ENCODE data around the gene TMEM11.
"Not testable (repeated sequence)": the region's sequence is repeated elsewhere in the genome, so short reads cannot be mapped to it uniquely, and the experiment has no call there.

TMEM11 gene

DNA sequence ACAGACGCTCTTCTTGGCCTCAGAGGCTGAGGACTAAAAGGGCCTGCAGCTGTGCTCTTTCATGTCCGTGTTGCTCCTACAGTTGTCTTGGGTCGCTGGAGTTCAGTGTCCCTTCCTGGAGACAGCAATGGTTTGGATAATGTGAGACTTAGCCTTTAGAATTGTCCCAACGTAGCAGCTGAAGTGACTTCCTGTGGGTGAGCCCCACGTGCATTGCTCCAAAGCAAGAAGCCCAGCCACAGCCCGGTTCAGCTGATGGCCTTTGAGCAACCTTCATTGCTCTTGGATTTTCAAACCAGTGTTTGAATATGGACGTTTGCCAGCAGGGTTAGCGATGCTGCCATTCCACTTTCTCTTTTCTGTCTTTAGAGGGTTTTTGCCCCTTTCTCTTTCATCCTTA is 19.7 kb downstream of the TMEM11 start:
- TF ChIP-seq, protein P1, sequence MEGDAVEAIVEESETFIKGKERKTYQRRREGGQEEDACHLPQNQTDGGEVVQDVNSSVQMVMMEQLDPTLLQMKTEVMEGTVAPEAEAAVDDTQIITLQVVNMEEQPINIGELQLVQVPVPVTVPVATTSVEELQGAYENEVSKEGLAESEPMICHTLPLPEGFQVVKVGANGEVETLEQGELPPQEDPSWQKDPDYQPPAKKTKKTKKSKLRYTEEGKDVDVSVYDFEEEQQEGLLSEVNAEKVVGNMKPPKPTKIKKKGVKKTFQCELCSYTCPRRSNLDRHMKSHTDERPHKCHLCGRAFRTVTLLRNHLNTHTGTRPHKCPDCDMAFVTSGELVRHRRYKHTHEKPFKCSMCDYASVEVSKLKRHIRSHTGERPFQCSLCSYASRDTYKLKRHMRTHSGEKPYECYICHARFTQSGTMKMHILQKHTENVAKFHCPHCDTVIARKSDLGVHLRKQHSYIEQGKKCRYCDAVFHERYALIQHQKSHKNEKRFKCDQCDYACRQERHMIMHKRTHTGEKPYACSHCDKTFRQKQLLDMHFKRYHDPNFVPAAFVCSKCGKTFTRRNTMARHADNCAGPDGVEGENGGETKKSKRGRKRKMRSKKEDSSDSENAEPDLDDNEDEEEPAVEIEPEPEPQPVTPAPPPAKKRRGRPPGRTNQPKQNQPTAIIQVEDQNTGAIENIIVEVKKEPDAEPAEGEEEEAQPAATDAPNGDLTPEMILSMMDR (IDR thresholded peaks at IDR 0.05; ENCODE audit: low read depth, low read length, missing control alignments) = no peak
- DNase-seq (ENCODE audit: extremely low read depth, low read depth) = no peak
- no peak overlapping the region for H3K4me3 ChIP-seq (replicated peaks; ENCODE audit: low read depth, low read length)

DNA sequence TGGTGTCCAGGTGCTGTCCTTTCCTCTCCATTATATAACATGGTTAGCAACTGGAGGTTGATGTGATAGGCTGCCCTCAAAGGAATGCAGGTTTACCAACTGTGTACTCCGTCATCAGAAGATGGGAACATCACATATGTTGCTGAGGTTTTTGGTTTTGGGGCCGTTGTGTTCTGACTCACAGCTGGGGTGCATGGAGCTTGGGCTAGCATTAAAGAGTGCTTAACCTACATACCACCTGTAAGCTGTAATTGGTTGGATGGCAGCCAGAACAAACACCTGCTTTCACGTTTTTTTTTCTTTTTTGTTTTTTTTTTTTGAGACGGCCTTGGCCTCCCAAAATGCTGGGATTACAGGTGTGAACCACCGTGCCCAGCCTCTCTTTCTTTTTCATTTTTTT is 20.9 kb downstream of the TMEM11 start:
- DNase-seq (ENCODE audit: extremely low read depth, low read depth) = no peak
- TF ChIP-seq, protein P1 (IDR thresholded peaks at IDR 0.05; ENCODE audit: low read depth, low read length, missing control alignments) = no peak
- no peak overlapping the region for H3K4me3 ChIP-seq (replicated peaks; ENCODE audit: low read depth, low read length)

DNA sequence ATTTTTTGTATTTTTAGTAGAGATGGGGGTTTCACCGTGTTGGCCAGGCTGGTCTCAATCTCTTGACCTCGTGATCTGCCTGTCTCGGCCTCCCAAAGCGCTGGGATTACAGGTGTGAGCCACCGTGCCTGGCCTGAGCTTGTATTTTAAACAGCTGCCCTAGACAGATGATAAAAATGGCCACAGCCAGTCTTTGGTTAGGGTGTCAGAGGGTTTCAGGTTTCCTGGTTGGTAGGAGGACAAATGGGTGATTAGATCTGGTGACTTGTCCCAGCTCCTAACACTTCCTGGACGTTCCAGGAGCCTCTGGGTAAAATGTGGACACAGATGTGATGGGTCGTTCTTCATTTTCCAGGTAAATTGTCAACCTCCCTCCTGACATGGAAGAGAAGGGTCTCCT is 21.5 kb downstream of the TMEM11 start:
- DNase-seq (ENCODE audit: extremely low read depth, low read depth); H3K4me3 ChIP-seq (replicated peaks; ENCODE audit: low read depth, low read length): not testable (repeated sequence)

DNA sequence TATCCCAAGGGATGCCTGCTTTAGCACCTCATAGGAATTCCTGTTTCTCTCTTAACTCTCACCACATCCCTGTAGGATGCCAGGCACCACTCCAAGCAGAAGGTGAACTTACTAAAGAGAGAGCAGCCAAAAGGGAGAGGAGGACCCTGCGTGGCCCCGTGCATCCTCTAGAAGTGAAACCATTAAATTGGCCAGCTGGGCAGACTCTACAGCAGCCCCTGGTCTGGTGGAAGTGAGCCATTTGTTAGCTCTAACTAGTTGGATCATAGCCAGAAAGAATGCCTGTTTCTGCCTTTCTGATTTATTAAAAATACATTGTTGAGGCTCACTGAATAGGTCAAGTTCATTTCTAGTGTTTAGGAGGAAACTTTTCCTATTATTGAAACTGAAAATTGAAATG is 22.3 kb downstream of the TMEM11 start:
- H3K4me3 ChIP-seq (replicated peaks; ENCODE audit: low read depth, low read length) = no peak overlapping the region
- no peak for DNase-seq (ENCODE audit: extremely low read depth, low read depth)
- TF ChIP-seq, protein P1 (IDR thresholded peaks at IDR 0.05; ENCODE audit: low read depth, low read length, missing control alignments) = no peak

DNA sequence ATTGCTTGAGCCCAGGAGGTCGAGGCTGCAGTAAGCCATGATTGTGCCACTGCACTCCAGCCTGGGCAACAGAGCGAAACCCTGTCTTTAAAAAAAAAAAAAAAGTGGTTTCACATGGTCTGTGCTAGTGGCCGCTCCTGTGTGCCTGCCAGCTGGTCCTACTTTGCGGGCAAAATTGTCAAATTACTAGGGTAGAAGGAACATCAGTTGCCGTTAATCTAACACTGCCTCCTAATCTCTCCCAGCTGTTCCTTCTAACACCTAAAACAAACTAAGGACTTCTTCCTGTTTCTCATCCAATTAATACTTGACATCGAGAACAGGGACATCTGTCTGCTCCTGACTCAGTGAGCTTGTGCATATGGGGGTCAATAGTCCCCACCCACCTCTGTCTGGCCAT is 23.9 kb downstream of the TMEM11 start:
- TF ChIP-seq, protein P1 (IDR thresholded peaks at IDR 0.05; ENCODE audit: low read depth, low read length, missing control alignments) = no peak
- no peak overlapping the region for H3K4me3 ChIP-seq (replicated peaks; ENCODE audit: low read depth, low read length)

DNA sequence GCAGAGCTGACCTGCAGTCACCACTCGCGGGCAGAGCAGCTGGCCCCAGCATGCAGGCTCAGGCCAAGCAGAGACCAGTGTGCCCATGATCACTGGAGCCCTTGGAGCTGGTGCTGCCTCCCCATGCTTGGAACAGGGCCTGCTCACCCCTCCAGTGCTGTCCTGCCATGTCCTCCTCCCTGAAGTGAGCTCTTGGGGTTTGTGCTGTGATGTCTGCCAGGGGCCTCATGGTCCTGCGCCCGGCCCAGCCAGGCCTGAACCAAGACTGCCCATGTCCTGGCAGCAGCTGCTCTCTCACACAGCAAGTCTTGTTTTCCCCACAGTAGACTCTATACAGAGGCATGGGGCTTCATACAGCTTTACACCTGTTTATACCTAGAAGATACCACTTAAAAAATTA is 24.6 kb downstream of the TMEM11 start:
- no peak for DNase-seq (ENCODE audit: extremely low read depth, low read depth)
- TF ChIP-seq, protein P1 (IDR thresholded peaks at IDR 0.05; ENCODE audit: low read depth, low read length, missing control alignments) = no peak
- H3K4me3 ChIP-seq (replicated peaks; ENCODE audit: low read depth, low read length) = no peak overlapping the region

More for the DNA sequence above, 23.9 kb downstream of the TMEM11 start:
- DNase-seq (ENCODE audit: extremely low read depth, low read depth) = no peak

DNA sequence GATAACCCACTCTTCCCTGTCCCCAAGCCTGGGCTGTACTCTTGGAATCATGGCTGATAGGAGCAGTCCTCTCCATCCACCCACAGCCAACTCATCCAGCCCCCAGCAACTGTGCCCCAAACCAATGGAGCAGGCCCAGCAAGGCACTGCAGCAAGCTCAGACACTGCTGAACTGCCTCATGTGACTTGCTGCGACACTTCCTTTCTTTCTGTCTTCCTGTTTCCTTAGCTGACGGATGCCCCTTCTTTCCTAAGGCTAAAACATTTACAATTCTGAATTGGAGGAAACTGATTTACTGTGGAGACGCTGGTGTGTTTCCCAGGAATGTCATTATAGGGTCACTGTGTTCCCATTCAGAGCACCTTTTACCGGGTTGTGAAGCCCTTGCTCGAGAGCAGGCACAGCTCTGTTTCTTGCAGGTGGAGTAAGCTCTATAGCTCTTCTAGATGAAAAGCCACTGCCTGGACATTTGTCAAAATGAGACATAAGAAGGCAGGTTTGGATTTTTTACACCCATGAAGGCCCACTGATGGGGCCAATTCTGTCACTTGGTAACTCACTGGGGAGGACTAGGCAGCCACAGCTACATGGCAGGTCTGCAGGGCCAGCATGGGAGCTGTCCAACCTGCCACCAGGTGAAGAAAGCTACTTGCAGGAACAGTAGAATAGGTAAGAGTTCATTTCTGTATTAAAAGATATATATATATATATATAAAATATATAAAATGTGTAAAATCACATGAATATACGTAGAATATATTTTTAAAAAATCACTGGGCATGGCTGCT is 27.4 kb downstream of the TMEM11 start:
- no peak overlapping the region for H3K4me3 ChIP-seq (replicated peaks; ENCODE audit: low read depth, low read length)
- no peak for DNase-seq (ENCODE audit: extremely low read depth, low read depth)
- TF ChIP-seq, protein P1 (IDR thresholded peaks at IDR 0.05; ENCODE audit: low read depth, low read length, missing control alignments) = no peak
